Stimulated activated CD4-positive, alpha-beta T cell treated with anti-CD3 and anti-CD28 coated beads, Interleukin-12 subunit alpha, Interleukin-12 subunit beta, amount 100 ng/mL, for 48 hours (primary cell): ENCODE measurements around the gene TK2.
"Not testable (repeated sequence)": the region's sequence is repeated elsewhere in the genome, so short reads cannot be mapped to it uniquely, and the experiment has no call there.

Experiments used
- DNase-seq, 3 donors: peaks; one replicate each; pipeline ENCODE4 v3.0.0-alpha.2; 2020; ENCODE audit warnings: low read depth in 2 of 3, low spot score in 1 of 3

Gene TK2

GRCh38 chr16:66508248-66508913, 41.5 kb downstream of the TK2 start:
- DNase-seq: no peak

DNA sequence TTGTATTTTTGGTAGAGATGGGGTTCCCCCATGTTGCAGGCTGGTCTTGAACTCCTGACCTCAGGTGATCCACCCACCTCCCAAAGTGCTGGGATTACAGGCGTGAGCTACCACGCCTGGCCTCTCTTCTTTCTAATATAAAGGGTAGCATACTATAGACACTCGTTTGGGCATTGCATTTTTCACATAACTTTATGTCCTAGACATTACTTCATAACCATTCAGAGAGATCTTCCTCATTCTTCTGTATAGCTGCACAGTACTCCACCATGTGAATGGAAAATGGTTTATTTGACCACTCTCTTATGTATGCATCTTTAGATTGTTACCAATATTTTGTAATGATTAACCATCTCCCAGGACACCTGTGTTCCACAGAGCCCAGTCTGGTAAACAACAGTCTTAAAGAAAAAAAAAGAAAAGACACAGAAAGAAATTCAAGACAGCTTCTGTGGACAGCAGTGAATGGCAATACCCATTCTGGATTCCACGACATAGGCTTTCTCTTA, 42.1 kb downstream of the TK2 start:
- no peak for DNase-seq

DNA sequence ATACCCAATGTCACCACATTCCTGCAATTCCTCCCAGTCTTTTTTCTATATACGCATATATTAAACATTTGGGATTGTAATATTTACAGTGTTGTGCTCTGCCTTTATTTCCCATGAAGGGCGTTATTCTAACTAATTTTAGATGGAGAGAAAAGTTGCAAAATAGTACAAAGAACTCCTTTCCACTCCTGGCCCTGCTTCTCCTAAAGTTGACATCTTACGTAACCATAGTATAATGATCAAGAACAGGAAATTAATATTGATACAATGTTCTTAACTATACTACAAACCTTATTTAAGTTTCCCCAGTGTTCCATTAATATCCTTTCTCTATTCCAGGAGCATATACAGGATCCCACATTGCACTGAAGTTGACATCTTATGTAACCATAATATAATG, 46.3 kb downstream of the TK2 start:
- DNase-seq: no peak

DNA sequence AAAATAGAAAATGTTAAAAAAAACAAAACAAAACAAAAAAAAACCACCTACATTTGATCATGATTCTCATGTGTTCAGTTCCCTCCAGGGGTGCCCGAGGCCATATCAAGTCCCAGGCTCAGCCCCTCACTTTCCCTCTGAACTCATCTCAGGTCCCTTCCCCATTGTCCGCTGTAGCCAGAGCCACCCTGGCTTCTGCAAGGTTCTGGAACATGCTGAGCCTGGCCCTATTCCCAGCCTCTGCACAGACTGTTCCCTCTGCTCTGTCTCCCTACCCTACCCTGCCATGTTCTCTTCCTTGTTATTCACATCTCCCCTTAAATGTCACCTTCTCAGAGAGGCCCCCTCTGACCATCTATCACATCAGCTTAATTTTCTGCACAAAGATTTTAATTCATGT, 46.9 kb downstream of the TK2 start:
- no peak for DNase-seq

DNA sequence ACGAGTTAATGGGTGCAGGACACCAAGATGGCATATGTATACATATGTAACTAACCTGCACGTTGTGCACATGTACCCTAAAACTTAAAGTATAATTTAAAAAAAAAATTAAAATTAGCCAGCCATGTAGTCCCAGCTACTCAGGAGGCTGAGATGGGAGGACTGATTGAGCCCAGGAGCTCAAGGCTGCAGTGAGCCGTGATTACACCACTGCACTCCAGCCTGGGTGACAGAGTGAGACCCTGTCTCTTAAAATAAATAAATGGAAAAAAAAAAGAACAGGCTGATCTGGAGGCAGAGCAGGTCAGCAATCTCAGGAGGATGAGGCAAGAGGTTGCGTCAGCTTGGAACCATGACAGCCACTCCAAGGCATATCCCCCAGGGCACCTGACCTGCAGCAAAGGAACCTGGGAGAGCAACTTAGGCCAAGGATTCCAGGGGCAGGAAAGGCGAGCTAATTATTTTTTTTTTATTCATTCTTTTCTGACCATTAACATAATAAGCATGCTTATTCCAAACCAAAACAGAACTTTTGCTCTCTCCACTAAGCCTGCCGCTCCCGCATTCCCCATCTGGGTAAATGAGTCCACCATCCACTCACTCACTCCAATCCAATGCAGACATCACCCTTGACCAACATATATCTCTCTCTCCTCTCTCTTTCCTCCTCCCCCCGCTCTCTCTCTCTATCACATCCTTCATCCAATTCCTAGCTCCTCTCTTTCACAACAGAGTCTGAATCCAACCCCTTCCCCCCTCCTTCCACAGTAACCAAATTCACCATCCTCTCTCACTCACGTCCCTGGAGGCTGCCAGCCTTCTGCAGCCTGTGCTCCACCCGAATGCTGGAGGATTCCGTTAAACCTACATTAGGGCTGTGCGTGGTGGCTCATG, 47.7 kb downstream of the TK2 start:
- DNase-seq: no peak

DNA sequence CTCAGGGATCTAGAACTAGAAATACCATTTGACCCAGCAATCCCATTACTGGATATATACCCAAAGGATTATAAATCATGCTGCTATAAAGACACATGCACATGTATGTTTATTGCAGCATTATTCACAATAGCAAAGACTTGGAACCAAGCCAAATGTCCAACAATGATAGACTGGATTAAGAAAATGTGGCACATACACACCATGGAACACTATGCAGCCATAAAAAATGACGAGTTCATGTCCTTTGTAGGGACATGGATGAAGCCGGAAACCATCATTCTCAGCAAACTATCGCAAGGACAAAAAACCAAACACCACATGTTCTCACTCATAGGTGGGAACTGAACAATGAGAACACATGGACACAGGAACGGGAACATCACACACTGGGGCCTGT, 48.4 kb downstream of the TK2 start:
- not testable (repeated sequence) for DNase-seq

DNA sequence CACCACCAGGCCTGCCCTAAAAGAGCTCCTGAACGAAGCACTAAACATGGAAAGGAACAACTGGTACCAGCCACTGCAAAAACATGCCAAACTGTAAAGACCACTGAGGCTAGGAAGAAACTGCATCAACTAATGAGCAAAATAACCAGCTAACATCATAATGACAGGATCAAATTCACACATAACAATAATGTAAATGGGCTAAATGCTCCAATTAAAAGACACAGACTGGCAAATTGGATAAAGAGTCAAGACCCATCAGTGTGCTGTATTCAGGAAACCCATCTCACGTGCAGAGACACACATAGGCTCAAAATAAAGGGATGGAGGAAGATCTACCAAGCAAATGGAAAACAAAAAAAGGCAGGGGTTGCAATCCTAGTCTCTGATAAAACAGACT, 52.0 kb downstream of the TK2 start:
- DNase-seq: not testable (repeated sequence)

GRCh38 chr16:66496226-66496625, 53.7 kb downstream of the TK2 start:
- not testable (repeated sequence) for DNase-seq

GRCh38 chr16:66495440-66495839, 54.5 kb downstream of the TK2 start:
- DNase-seq: no peak

- no peak for DNase-seq
Observed at GRCh38 chr16:66494916-66495315, 55.0 kb downstream of the TK2 start.

DNA sequence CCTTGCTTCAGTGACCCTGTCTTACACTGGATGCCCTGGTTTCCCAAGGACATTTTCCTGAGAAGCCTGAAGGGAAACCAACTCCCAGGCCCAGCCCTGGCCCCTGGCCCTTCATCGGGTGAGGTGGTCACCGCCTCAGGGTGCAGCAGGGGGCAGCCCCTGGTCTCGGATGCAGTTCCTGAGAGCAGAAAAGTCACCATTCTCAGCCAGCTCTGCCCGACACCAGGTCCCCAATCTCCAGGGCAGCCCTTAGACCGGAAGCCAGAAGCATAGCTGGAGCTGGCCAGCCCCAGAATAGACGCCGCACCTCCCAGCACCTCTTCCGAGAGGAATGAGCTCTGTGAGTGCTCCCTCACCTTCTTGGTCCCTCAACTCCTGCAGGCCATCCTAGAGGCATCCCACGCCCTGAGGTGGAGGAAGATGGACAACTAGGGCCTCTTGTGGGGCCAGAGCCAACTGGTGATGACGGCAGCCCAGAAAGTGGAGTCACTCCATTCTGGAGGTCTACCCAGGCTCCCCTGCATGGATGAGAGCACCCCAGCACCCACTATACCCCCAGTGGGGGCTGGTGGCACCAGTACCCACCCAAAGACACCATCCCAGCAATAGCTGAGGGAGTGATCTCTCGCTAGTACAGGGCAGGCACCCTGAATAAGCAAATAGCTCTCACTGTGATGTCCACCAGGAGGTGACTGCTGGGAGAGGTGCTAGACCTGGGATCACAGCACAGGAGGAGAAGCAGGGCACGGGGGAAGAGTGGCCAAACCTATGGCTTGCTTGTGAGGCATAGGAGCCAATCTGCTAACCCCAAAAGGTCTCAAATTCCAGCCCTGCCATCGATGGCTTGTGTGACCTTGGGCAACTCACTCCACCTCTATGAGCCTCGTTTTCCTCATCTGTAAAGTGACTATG, 56.2 kb downstream of the TK2 start:
- DNase-seq: no peak

DNA sequence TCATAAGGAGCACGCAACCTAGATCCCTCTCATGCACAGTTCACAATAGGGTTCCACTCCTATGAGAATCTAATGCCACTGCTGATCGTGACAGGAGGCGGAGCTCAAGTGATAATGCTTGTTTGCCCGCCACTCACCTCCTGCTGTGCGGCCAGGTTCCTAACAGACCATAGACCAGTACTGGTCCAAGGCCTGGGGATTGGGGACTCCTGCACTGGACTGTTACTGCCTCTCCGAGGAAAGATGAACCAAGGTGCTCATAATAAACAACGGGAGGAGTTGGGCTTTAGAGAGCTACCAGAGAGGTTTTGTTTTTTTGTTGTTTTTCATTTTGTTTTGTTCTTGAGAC, 58.2 kb downstream of the TK2 start:
- DNase-seq: no peak

- no peak for DNase-seq
Observed at GRCh38 chr16:66490774-66491715, 58.9 kb downstream of the TK2 start.

GRCh38 chr16:66489818-66490217, 60.1 kb downstream of the TK2 start:
- no peak for DNase-seq

DNA sequence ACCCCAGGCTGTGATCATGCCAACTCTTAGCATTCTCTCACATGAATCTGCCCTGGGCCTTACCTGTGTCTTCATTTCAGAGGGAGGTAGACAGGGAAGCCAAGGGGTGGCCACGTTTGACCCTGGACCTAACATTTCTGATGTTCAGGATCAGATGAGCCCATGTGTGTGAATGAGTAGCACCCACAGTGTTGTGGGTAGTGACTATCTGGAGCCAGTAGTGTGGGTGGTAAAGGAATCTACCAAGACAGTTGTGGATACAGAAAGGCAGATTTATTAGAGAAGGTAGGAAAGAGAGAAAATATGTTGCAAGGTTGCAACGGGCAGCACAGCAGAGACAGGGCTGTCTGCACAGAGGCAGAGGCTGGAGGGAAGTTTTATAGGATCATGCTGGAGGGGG, 60.5 kb downstream of the TK2 start:
- no peak for DNase-seq

GRCh38 chr16:66488505-66488904, 61.4 kb downstream of the TK2 start:
- DNase-seq: no peak

DNA sequence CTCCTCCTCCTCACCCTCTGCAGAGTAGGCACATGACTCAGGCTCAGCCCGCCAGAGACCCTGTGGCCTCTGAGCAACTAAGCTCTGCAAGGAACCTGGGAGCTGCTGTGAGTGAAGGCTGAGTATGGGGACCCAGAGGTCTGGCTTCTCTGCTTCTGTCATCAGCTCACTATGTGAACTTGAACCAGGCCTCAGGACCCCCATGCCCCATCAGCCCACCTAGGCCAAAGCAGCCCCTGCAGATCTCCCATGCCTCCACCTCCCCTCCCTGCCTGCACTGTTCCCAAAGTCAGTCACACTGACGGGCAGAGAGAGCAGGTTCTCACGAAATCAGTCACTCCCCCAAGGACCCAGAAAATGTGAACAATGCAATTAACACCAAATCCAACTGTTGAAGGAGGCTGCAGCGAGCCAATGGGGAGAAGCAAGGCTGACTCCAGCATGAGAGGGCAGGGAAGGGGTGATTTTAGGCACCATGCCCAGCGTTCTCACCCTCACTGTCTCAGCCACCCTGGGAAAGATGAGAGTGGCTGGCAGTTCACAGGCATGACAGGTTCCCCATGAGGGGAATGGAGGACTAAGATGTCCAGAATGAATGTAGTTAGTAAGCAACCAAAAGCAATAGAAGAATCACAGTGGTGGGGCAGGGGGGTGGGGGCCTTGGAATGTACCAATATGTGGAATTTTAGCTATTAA, 62.2 kb downstream of the TK2 start:
- DNase-seq: no peak

- DNase-seq: no peak
Observed at GRCh38 chr16:66486773-66487579, 62.9 kb downstream of the TK2 start.

GRCh38 chr16:66486199-66486772, 63.6 kb downstream of the TK2 start:
- DNase-seq: no peak
